Uterus (tissue), 2 donors: ENCODE results near the gene ZC3H18.

Experiments used
- POLR2A ChIP-seq, 2 donors: fragments of 450-650 bp; IDR thresholded peaks; one replicate each; pipeline ENCODE4 v1.6.1; 2016; ENCODE audit warnings: antibody characterized with exemption in 2 of 2, mild to moderate bottlenecking in 1 of 2, moderate library complexity in 1 of 2
- TF ChIP-seq, protein P1 (sequence below), 4 experiments: fragments of 200-600 bp in 2 of 4; fragments of 450-650 bp in 2 of 4; sonication (generic) in 2 of 4; IDR thresholded peaks; one replicate each; pipeline ENCODE4 v1.5.1; 2016 to 2019; ENCODE audit warnings: antibody characterized with exemption in 4 of 4, mild to moderate bottlenecking in 2 of 4, moderate library complexity in 1 of 4

DNA sequence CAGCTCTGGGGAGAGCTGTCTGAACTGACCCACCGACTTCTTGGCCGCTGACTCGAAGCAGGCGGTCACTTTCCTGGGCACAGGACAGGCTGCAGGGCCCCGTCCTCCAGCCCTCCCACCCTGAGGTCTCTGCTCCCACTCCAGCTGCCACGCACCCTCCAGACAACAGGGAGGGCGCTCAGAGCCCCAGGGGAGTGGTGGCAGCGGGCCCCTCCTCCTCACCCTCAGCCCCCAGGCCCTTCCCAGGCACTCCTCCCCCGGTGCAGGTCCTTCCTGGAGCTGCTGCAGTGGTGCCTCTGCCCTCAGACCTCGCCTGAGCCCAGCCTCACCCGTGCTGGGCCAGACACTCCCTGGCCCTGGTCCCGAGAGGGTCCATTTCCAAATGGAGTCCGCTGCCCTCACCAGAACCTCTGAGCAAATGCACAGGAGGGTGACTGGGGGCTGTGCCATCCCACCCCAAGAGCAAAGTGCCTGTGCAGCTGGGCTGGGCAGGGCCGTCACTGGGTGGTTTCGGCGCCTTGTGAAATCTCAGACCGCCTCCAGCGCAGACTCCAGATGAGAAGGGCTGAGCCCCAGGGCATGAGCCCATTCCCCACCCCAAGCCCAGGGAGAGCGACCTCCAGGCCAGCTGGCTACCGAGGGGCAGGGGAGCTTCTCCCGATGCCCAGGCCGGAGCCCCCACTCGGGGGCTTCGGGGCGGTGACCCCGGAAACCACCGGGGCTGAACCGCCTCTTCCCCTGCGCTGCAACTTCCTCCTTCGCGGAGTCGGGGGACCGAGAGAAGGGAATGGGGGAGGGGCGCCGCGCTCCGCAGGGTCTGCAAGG is 79.9 kb downstream of the ZC3H18 start:
- TF ChIP-seq, protein P1, sequence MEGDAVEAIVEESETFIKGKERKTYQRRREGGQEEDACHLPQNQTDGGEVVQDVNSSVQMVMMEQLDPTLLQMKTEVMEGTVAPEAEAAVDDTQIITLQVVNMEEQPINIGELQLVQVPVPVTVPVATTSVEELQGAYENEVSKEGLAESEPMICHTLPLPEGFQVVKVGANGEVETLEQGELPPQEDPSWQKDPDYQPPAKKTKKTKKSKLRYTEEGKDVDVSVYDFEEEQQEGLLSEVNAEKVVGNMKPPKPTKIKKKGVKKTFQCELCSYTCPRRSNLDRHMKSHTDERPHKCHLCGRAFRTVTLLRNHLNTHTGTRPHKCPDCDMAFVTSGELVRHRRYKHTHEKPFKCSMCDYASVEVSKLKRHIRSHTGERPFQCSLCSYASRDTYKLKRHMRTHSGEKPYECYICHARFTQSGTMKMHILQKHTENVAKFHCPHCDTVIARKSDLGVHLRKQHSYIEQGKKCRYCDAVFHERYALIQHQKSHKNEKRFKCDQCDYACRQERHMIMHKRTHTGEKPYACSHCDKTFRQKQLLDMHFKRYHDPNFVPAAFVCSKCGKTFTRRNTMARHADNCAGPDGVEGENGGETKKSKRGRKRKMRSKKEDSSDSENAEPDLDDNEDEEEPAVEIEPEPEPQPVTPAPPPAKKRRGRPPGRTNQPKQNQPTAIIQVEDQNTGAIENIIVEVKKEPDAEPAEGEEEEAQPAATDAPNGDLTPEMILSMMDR (IDR thresholded peaks at IDR 0.05) = no peak
- no peak for TF ChIP-seq POLR2A (IDR thresholded peaks at IDR 0.05)
